Medulla oblongata (tissue), 1 donor: ENCODE data around the gene EZR.
A peak's percentile ranks its signal among the peaks of the same experiment; 100 is the strongest.

Experiments
- DNase-seq: peaks from one replicate; pipeline ENCODE4 v3.0.0-alpha.2; 2015; ENCODE audit errors: extremely low spot score

Gene EZR

DNA sequence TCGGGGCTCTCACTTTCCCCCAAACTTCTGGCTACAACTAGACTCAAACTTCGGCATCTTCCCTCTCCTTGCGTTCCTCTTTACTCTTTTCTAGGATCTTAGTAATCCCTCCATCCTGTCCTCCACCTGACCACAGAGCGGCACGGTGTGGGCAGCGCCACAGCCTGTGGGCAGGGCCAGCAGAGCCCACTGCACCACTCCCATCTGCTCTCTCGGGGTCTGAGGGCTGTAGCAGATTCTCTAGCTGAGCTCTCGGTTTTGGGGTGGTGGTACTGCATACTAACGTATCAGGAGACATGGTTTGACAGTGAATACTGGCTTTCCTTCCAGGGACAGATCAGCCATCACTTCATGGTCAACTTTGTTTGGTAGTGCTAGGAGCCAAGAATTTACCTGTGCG is 57.4 kb downstream of the EZR start:
- no peak for DNase-seq

DNA sequence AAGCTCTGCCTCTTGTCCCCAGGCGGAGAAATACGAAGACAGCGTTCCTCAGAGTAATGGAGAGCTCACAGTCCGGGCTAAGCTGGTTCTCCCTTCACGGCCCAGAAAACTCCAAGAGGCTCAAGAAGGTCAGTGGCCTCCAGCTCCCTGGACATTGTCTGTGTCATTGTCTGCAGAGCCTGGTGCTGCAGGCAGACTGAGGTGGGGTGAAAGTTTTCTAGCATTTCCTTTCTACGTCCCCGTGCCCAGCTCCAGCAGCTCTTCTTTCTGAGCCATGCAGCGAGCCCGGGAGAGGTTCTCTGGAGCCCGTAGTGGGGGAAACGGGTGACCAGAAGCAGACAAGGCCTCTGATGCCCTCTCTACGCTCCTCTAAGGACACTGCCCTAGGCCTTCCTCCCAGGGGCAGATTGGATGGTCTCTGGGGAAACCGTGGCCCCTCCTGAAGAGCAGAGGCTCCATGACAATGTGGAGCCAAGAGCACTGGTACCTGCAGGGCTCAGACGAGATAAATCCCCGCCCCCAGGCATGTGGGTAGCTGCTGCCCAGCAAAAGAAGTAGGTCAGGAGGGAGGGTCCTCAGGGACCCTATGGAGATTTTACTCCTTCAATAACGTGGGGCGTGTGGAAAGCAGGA is 58.4 kb downstream of the EZR start:
- no peak for DNase-seq

DNA sequence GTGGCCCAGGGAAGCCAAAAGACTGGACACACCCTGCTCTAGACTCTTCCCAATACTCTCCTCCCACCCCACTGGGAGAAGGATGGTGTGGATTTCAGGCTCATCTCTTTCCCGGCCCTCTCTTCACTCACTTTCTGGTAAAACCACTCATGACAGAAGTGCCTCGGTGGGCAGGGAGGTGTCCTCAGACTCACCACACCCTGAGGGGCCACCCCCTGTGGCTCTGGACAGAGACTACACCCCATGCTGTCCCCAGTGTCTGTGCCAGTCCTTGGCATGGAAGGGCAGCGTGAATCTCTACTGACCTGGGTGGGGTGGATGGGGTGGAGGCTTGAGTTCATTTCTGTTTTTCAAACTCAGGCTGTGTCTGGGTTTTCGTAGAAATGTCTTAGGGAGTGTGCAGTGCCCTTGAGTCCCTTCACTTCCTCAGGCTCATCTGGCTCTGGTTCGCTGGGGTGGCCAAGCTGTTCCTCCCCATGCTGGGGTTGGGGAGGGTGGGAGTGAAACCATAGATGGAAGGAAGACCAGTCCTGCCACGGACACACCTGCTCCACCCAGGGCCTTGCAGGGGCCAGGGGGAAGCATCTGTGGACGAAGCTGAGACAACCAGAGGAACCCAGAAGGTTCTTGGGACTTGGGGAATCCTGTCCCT is 59.1 kb downstream of the EZR start:
- DNase-seq: no peak

DNA sequence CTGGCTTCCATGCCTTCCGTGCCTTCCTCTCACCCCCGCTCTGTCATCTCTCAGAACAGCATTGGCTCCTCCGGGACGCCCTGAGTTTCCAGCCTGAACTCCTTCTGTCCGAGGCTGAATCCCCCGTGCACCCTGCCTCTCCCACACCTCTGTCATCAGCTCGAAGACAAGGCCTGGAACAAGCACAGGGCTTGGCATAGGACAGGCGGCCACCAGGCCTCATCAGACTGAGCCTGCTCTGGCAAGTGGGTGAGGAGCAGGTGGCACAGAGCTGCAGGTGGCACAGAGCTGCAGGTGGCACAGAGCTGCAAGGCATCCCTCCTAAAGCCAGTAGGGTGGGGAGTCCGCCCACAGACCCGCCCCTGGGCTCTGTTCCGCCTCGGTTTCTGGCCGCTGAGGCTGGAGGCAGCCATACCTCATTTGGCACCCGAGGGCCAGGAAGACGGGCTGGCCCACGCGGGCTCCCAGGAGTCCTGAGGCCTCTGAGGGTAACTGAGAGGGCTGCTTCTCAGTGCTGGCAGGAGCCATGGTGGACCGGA is 60.2 kb downstream of the EZR start:
- DNase-seq: no peak

DNA sequence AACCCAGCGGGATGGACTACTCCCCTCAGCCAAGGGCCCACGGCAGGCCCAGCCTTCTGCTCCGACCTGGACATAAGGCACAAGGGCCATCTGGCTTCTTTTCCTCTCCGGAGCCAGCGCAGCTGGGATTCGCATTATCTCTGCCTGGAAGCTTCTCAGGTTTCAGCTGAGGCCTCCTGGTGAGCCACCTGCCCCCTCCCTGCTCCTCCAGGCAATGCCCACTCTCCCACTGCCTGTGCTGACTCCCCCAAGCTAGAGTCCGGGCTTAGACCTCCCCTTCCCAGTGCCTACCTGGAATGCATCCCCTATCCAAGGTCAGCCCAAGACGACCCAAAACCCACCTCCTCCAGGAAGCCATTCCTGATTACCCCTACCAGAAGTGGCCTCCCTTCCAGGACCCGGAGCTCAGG is 60.7 kb downstream of the EZR start:
- no peak for DNase-seq

DNA sequence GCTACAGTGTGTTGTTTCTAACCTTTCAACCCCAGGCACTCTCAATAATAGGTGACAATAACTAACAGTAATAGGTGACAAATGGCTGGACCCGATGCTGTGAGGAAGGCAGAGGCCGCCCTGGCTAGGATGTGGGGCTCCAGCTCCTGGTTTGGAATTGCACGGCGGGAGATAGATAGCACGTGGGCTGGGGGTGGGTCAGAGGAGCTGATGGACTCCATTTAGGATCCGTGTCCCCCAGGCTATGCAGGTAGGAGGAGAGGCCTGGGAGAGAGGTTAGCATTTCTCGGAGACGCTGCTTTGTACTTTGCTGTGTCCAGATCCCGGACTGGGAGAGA is 61.4 kb downstream of the EZR start:
- DNase-seq: no peak

DNA sequence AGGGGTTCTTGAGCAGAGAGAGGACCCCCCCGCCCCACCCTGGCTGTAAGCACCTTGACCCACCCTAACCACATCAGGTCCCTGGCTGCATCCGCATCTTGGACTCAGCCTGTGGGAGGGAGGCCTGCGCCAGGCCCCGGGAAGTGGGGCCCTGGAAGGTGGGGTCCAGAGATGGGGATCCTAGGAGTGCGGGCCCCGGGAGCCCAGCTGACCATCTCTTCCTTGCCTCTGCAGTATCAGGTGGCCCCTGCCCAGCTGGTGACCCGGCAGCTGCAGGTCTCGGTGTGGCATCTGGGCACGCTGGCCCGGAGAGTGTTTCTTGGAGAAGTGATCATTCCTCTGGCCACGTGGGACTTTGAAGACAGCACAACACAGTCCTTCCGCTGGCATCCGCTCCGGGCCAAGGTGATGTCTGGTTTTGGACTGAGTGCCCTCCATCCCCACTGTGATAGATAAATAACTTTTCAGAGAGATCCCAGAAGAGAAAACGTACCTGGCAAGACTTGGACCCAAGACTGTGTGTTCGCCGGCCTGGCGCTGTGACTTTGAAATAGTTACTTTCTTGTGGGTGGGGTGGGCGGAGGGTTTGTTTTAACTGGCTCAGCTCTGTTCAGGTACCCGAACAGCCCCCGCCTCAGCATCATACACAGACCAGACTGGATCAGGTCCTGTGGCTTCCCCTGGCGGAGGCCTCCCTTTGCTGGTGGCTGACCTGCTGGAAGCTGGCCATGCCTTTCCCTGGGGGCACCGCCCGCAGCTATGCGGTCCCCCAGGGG is 62.0 kb downstream of the EZR start:
- DNase-seq: no peak

DNA sequence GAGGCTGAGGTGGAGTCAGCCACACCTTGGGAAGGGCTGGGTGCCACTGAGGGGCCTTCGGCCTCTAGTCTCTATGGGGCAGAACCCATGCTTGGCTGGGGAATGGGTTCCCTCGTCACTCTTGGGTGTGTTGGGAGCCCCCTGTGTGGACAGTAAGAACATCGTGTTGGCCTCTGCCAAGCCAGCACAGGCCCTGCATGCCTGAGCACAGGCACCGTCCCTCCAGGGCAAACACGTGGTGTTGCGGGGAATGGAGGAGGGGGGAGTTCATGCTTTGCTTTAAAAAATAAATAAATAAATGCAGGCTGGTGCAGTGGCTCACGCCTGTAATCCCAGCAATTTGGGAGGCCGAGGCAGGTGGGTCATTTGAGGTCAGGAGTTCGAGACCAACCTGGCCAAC is 63.0 kb downstream of the EZR start:
- no peak for DNase-seq

DNA sequence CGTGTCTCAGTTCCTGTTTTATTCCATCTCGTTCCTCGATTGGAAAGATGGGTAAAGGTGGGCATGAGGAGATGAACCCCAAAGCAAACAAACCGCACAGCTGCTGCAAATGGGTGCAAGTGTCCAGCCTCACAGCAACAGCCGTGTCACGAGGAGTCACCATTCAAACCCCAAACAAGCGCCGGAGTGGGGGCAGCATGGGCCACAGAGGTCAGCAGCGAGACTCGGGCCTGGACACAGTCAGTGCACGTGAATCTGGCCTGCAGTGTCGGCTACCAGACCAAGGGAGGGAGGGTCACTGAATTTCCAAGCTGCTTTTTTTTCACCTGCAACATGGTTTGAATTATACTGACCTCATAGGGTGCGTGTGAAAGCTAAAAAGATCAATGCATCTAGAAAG is 63.5 kb downstream of the EZR start:
- no peak for DNase-seq

DNA sequence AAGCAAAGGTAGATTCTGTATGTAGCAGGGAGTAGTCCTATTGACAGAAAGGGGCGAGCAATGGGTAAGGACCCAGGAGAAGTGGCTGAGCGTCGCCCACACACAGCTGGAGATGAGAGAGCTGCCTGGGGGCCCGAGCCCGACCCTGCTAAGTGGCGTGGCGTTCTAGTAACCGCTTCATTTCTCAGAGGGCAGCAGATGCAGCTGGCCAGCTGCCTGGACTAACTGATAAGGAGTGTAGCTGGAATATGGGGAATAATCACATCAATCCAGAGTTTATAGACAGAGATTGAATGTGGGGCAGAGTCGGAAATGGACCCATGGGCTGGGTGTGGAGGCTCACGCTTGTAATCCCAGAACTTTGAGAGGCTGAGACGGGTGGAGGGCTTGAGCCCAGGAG is 64.4 kb downstream of the EZR start:
- DNase-seq: no peak

DNA sequence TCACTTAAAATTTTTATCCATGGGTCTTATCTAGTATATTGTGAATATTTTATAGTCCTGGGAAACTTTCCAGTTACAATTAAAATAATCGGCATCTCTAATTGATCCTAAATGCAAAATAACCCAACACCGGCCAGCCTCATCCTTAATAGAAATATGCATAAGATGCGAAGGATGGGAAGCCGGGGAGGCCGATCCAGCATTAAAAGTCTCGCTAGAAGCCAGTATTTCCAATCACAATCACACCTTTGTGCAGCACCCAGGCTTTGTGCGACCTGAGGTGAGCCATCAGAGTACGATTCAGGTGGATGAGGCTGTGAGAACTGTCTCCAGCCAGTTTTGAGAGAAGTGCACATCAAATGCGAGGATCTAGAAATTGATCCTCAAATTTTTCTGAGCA is 65.4 kb downstream of the EZR start:
- no peak for DNase-seq

DNA sequence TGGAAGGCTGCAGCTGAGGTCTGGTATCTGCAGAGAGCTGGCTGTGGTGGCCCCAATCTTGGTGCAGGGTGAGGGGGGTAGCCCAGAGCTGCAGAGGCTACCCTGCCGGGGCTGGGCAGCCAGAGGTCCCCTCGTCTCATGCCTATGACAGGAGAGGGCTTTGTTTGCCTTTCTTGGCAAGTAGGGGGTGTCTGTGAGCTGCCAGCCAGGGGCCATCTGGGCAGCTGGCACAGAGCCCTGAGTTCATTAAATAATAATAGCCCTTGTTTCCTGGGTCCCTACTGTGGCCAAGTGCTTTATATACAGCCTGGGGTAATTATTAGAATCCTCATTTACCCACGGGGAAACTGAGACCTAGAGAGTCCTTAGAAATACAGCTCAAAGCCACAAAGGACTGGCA is 66.6 kb downstream of the EZR start:
- peak; percentile 94 for DNase-seq

DNA sequence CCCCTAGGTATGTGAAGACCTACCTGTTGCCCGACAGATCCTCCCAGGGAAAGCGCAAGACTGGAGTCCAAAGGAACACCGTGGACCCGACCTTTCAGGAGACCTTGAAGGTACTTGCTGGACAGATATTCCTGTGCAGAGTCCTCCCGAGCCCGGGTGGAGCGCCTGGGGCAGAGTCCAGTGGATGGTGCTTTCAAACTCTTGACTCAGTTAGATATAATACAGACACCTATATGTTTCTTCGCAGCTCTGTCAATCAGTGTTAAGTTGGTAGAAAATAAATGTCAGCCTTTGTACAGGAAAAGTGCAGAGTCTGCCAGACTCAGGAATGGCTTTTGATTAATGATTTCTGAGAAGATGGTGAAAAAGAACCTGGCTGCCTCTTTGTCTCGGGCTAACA is 67.2 kb downstream of the EZR start:
- DNase-seq: no peak

DNA sequence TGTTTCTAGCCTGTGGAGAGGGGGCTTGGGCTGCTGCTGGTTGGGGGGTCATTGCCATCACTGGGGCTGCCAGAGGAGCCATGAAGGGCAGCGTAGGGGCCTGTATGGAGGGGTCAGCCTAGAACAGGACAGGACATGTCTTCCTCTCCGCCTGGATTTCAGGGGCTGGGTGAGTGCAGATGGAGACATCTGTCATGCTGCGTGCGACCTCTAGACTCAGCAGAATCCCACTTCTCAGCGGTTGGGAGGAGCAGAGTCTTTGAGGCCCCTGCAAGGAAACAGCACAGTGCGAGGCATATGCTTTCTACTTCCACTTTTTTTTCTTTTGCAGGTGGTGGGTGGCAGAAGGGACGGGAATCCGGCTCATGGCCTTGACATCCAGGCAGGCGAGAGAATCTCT is 67.9 kb downstream of the EZR start:
- no peak for DNase-seq

DNA sequence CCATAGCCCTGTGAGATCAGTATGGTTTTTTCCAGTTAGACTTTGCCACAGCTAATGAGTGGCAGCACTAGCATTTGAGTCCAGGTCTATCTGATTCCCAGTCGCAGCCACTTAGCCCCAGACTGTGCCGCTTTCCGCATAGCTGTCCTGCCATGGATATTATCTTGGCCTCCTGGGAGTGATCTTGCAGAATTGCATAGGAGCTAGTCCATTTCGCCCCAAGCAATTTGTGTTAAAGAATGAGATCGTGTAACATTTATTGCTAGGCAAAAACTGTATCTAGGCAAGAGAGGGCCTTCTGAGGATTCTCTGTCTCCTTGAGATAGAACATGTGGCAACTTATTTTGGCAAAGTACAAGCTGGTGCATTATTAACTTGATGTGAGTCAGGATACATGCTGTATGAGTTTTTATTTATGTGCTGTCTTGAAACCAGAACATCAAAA is 74.2 kb downstream of the EZR start:
- DNase-seq: no peak

DNA sequence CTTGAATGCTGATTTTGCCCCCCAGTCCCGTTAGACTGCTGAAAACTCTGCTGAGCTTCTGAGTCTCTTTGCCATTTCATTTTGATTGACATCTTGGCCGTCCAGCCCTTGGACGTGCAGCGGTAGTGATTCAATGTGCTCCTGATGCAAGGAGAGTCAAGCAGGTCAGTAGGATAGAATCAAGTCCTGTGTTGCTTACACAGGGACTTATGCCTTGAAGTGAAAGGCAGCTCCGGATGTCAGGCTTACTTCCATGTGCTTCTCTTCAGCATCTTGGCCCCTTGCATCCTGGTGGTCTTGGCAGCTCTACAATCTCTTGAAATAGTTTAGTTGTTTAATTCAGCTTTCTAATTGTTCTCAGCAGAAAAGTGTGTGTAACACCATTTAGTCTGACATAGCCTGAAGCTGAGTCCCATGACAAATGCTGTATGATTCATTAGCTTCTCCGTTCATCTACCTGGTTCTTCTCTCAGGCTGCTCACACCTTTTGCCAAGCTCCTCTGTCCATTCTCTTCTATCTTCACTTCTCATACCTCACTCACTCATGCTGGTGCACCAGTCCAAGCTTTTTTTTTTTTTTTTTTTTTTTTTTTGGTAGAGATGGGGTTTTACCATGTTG is 76.0 kb downstream of the EZR start:
- DNase-seq: no peak

DNA sequence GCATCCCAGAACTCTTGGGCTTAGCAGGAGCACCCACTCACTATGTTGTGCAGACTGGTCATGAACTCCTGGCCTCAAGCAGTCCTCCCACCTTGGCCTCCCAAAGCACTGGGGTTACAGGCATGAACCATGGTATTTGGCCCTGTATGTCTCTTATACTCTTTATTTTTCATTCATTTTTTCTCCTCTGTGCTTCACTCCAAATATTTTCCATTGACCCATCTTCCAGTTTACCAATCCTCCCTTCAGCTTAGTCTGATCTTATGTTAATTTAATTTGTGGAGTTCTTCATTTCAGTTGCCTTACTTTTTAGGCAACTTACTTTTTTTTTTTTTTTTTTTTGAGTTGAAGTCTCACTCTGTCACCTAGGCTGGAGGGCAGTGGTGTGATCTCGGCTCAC is 79.5 kb downstream of the EZR start:
- DNase-seq: no peak

DNA sequence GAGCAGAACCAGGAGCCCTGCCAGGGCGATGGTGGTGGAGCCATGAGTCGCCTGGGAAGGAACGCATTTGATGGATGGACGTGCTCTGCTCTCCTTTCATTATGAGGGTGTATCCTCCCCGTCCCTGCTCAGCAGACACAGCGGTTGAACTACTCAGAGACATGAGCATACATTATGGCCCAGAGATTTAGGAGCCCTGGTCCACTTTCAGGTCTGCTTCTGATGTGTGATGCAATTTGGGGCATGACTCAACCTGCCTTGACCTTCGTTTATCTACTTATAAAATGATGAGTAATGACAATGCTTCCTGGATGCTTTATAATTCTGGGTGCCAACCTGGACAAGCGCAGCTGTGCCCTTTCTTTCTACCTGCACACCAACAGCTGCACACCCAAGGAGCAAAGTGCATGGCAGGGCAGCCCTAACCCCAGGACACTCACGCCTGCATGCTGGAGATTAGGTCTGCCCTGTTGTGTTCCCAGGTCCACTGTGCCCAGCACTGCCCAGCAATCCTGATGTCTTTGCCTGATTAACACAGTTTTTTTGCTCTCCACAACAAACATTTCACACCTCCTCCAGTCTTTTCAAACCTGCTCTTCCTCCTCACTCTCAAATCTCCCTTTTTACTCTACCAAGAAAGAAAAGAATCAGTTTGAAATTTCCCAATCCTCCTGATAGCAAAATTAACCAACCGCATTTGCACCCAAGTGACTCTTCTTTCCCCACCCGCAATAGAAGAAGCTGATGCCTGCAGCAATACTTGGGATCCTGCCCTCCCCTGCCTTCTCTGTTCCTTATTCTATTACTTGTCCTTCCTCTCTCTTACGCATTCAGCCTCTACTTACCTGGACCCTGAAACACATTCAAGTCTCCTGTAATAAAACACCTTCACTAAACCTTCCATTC is 81.2 kb downstream of the EZR start:
- DNase-seq: no peak

DNA sequence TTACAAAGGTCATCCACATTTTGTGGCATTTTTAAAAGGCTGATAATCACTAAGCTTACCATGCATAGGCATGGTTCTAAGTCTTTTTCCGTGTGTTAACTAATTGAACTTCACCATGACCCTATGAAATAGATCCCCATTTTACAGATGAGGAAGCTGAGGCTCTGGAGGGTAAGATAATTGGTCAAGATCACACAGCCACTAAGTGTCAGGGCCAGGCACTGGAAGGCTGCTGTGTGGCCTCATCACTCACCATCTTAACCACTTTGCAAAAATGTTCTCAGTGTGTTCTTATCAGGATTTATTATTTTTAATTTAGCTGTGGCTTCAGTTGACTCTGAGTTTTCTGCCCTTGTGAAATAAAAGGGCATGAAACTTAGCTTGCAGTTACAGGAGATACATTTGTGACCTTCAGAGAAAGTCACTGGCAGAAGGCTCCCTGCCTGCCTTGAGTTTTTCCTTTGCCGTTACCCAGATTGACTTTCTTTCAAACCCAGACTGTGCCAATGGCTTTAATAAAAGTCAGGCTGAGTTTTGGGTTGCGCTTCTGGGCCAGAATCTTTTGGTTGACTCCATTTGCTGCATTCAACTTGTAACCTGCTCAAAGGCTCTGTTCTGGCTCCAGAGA is 82.0 kb downstream of the EZR start:
- no peak for DNase-seq

DNA sequence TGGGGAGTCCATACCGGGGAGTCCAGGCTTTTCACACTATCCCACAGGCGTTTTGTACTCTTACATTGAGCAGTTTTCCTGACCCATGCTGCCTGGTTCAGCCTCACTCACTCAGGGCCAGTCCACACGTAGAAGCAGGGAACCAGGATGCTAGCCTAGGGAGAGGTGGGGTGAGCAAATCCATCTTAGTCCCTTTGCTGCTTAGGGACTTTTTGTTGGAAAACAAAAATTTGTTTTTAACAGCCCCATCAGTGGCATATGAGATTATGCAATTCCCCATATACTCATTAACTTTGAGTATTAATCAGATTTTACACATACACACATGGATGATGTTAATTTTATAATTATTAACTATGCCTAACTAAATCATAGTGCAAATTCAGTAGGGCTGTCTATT is 84.2 kb downstream of the EZR start:
- DNase-seq: no peak

DNA sequence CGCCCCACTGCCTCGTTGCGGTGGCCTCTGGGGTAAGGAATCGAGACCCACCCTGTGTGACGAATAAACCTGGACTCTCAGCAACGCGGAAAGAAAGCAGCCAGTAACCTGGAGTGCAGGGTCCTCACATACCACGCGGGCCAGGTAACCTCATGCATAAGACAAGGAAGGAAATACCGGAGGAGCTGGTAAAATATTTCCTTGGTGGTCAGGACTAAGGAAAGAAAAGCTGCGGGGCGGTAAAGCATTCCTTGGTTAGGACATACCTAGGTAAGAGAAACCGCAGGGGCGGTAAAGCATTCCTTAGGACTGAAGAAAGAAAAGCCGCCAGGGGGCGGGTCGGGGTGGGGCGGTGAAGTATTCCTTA is 88.6 kb downstream of the EZR start:
- no peak for DNase-seq
